HEK293 (cell line): Measurements from ENCODE around the gene SPATA24.

Experiments used
- CTCF ChIA-PET: fragments of 350-600 bp; formaldehyde crosslinking; extraction: SDS; loops from one replicate; lab custom pipeline; 2021; ENCODE audit warnings: antibody characterized with exemption; lab: Yijun Ruan, JAX
- POLR2A ChIA-PET: fragments of 300-600 bp; formaldehyde crosslinking; extraction: SDS; loops from one replicate; lab custom pipeline; 2020; ENCODE audit warnings: antibody characterized with exemption, inconsistent platforms; lab: Yijun Ruan, JAX
- H3K27ac ChIP-seq: fragments of 200-500 bp; sonication (Bioruptor generic); 2 replicates; pipeline ENCODE4 v1.5.1; 2014; ENCODE audit warnings: low read depth, low read length, control low read depth, inconsistent platforms; ENCODE audit errors: extremely low read depth
- H3K36me3 ChIP-seq, 2 experiments: fragments of 200-500 bp in 1 of 2; sonication (Bioruptor generic) in 1 of 2; 1 replicate in 1 of 2; 2 replicates in 1 of 2; pipeline ENCODE4 v1.5.1; 2014 to 2017; ENCODE audit warnings: inconsistent platforms in 2 of 2, low read length in 2 of 2; ENCODE audit not compliant: control insufficient read depth in 2 of 2, insufficient read depth in 1 of 2
- H3K4me1 ChIP-seq: fragments of 200-500 bp; sonication (Bioruptor generic); 2 replicates; pipeline ENCODE4 v1.5.1; 2014; ENCODE audit warnings: mild to moderate bottlenecking, low read length, inconsistent platforms; ENCODE audit not compliant: control insufficient read depth, insufficient read depth
- H3K4me3 ChIP-seq: 2 replicates; pipeline ENCODE4 v1.5.1; 2011; ENCODE audit warnings: low read depth, mild to moderate bottlenecking, control low read depth, low read length, moderate library complexity
- H3K9me3 ChIP-seq: fragments of 200-500 bp; sonication (Bioruptor generic); 2 replicates; pipeline ENCODE4 v1.5.1; 2014; ENCODE audit warnings: low read depth, low read length, inconsistent platforms; ENCODE audit not compliant: control insufficient read depth, insufficient read depth
- FEZF1 ChIP-seq: fragments of 450-650 bp; formaldehyde crosslinking; IDR thresholded peaks from 2 replicates; pipeline ENCODE4 v1.5.1; 2016; ENCODE audit warnings: missing biosample characterization, missing genetic modification characterization
- GLIS1 ChIP-seq: fragments of 450-650 bp; formaldehyde crosslinking; IDR thresholded peaks from 2 replicates; pipeline ENCODE4 v1.5.1; 2016; ENCODE audit warnings: missing biosample characterization, missing genetic modification characterization
- KLF10 ChIP-seq: fragments of 450-650 bp; IDR thresholded peaks from 2 replicates; pipeline ENCODE4 v1.5.1; 2018; ENCODE audit warnings: missing biosample characterization, mild to moderate bottlenecking, missing genetic modification characterization
- MZF1 ChIP-seq: fragments of 450-650 bp; formaldehyde crosslinking; IDR thresholded peaks from 2 replicates; pipeline ENCODE4 v1.5.1; 2017; ENCODE audit warnings: missing biosample characterization, missing genetic modification characterization, borderline replicate concordance
- PRDM1 ChIP-seq: fragments of 450-650 bp; formaldehyde crosslinking; IDR thresholded peaks from 2 replicates; pipeline ENCODE4; 2016; ENCODE audit warnings: missing biosample characterization, missing genetic modification characterization
- ZBTB10 ChIP-seq: fragments of 450-650 bp; formaldehyde crosslinking; IDR thresholded peaks from 2 replicates; pipeline ENCODE4 v1.5.1; 2016; ENCODE audit warnings: missing biosample characterization, missing genetic modification characterization
- ZBTB7A ChIP-seq: fragments of 450-650 bp; formaldehyde crosslinking; IDR thresholded peaks from 2 replicates; pipeline ENCODE4 v1.5.1; 2016; ENCODE audit warnings: low read depth, missing biosample characterization, missing genetic modification characterization
- ZBTB8A ChIP-seq: fragments of 450-650 bp; formaldehyde crosslinking; IDR thresholded peaks from 2 replicates; pipeline ENCODE4 v1.5.1; 2016; ENCODE audit warnings: missing biosample characterization, missing genetic modification characterization
- ZEB2 ChIP-seq: fragments of 450-650 bp; formaldehyde crosslinking; IDR thresholded peaks from 2 replicates; pipeline ENCODE4 v1.5.1; 2016; ENCODE audit warnings: missing biosample characterization, missing genetic modification characterization
- ZFP3 ChIP-seq: fragments of 450-650 bp; formaldehyde crosslinking; IDR thresholded peaks from 2 replicates; pipeline ENCODE4 v1.5.1; 2016; ENCODE audit warnings: low read depth, missing biosample characterization, missing genetic modification characterization
- ZNF121 ChIP-seq: fragments of 450-650 bp; formaldehyde crosslinking; IDR thresholded peaks from 2 replicates; pipeline ENCODE4 v1.5.1; 2016; ENCODE audit warnings: missing biosample characterization, missing genetic modification characterization
- ZNF169 ChIP-seq: fragments of 450-650 bp; formaldehyde crosslinking; IDR thresholded peaks from 2 replicates; pipeline ENCODE4 v1.5.1; 2016; ENCODE audit warnings: missing biosample characterization, missing genetic modification characterization
- ZNF175 ChIP-seq: fragments of 450-650 bp; formaldehyde crosslinking; IDR thresholded peaks from 2 replicates; pipeline ENCODE4 v1.5.1; 2016; ENCODE audit warnings: missing biosample characterization, missing genetic modification characterization
- ZNF211 ChIP-seq: fragments of 450-650 bp; formaldehyde crosslinking; IDR thresholded peaks from 2 replicates; pipeline ENCODE4 v1.5.1; 2016; ENCODE audit warnings: low read depth, missing biosample characterization, missing genetic modification characterization
- ZNF223 ChIP-seq: fragments of 450-650 bp; formaldehyde crosslinking; IDR thresholded peaks from 2 replicates; pipeline ENCODE4 v1.5.1; 2016; ENCODE audit warnings: missing biosample characterization, missing genetic modification characterization
- ZNF324 ChIP-seq: fragments of 450-650 bp; formaldehyde crosslinking; IDR thresholded peaks from 2 replicates; pipeline ENCODE4 v1.5.1; 2016; ENCODE audit warnings: missing biosample characterization, missing genetic modification characterization
- ZNF362 ChIP-seq: fragments of 450-650 bp; formaldehyde crosslinking; IDR thresholded peaks from 2 replicates; pipeline ENCODE4 v1.5.1; 2016; ENCODE audit warnings: missing biosample characterization, missing genetic modification characterization
- ZNF473 ChIP-seq: fragments of 450-650 bp; formaldehyde crosslinking; IDR thresholded peaks from 2 replicates; pipeline ENCODE4 v1.5.1; 2017; ENCODE audit warnings: missing biosample characterization, missing genetic modification characterization
- ZNF610 ChIP-seq: fragments of 450-650 bp; formaldehyde crosslinking; IDR thresholded peaks from 2 replicates; pipeline ENCODE4 v1.5.1; 2016; ENCODE audit warnings: missing biosample characterization, missing genetic modification characterization, borderline replicate concordance
- ZNF626 ChIP-seq: fragments of 450-650 bp; sonication (Bioruptor Pico); formaldehyde crosslinking; IDR thresholded peaks from 2 replicates; pipeline ENCODE4 v1.5.1; 2018; ENCODE audit warnings: missing biosample characterization, missing genetic modification characterization, inconsistent platforms
- ZNF639 ChIP-seq: fragments of 450-650 bp; formaldehyde crosslinking; IDR thresholded peaks from 2 replicates; pipeline ENCODE4 v1.5.1; 2016; ENCODE audit warnings: missing biosample characterization, missing genetic modification characterization
- ZNF654 ChIP-seq: fragments of 450-650 bp; formaldehyde crosslinking; IDR thresholded peaks from 2 replicates; pipeline ENCODE4 v1.5.1; 2016; ENCODE audit warnings: low read depth, missing biosample characterization, missing genetic modification characterization
- ZNF747 ChIP-seq: fragments of 450-650 bp; formaldehyde crosslinking; IDR thresholded peaks from 2 replicates; pipeline ENCODE4 v1.5.1; 2016; ENCODE audit warnings: missing biosample characterization, missing genetic modification characterization
- ZNF830 ChIP-seq: fragments of 450-650 bp; IDR thresholded peaks from 2 replicates; pipeline ENCODE4 v1.5.0; 2018; ENCODE audit warnings: missing biosample characterization, missing genetic modification characterization, low read depth, mild to moderate bottlenecking, moderate library complexity
- ZXDB ChIP-seq: fragments of 450-650 bp; formaldehyde crosslinking; IDR thresholded peaks from 2 replicates; pipeline ENCODE4 v1.5.1; 2016; ENCODE audit warnings: missing biosample characterization, missing genetic modification characterization

Gene SPATA24

GRCh38 chr5:139364466-139364865 is 39.4 kb downstream of the SPATA24 start:
- ChIA-PET CTCF (interaction anchor here (1.0 kb wide), 1 partner anchor 44 kb away, joined by 5 read pairs; no protein-coding TSS in a partner anchor), POLR2A (interaction anchor here (1.1 to 2.2 kb wide), 3 partner anchors 21 to 27 kb away, joined by 3 to 5 read pairs (median 4); partner anchors contain the start of gene PAIP2)
- Histone ChIP-seq H3K4me1 (no peaks in the 10 kb centered on the region), H3K4me3 (no peak overlapping the region), H3K27ac (no peak overlapping the region), H3K36me3 (peaks cover 55 to 71% of the 10 kb centered on the region in 2 experiments), H3K9me3 (no peaks in the 10 kb centered on the region)
- TF ChIP-seq ZFP3 (tag by site-specific recombination) (no peak), ZNF747 (tag by site-specific recombination) (no peak), ZNF175 (tag by site-specific recombination) (no peak), ZNF223 (no peak), ZBTB7A (no peak), KLF10 (tag by site-specific recombination) (no peak), MZF1 (no peak), ZNF169 (no peak), ZNF639 (tag by site-specific recombination) (no peak), ZNF324 (tag by site-specific recombination) (no peak), ZEB2 (tag by site-specific recombination) (no peak)

GRCh38 chr5:139363937-139364336 is 40.0 kb downstream of the SPATA24 start:
- CTCF ChIA-PET = no interaction called here
- Histone ChIP-seq H3K4me3 (no peak overlapping the region), H3K27ac (no peak overlapping the region), H3K4me1 (no peaks in the 10 kb centered on the region), H3K36me3 (peaks cover 50 to 71% of the 10 kb centered on the region in 2 experiments), H3K9me3 (no peaks in the 10 kb centered on the region)
- POLR2A ChIA-PET = interaction anchor here (1.1 to 2.0 kb wide), 2 partner anchors 20 to 27 kb away, joined by 3 to 4 read pairs; no protein-coding TSS in a partner anchor
- no peak for TF ChIP-seq ZXDB

GRCh38 chr5:139361835-139362429 is 42.0 kb downstream of the SPATA24 start:
- H3K4me1 ChIP-seq = no peaks in the 10 kb centered on the region
- peak; percentile 24; the same call in 1 of the 2 replicates for TF ChIP-seq PRDM1
- TF ChIP-seq ZNF362 = peak; percentile 33; the same call in 1 of the 2 replicates
- TF ChIP-seq ZNF211 (tag by site-specific recombination) = no peak
- ChIA-PET POLR2A (interaction anchor here (0.6 to 0.7 kb wide), 3 partner anchors 199 to 613 kb away, joined by 4 to 5 read pairs (median 5); partner anchors contain the start of gene UBE2D2), CTCF (interaction anchor here (0.7 kb wide), 1 partner anchor 610 kb away, joined by 5 read pairs; no protein-coding TSS in a partner anchor)
- H3K4me3 ChIP-seq = no peak overlapping the region
- no peak overlapping the region for H3K27ac ChIP-seq
- H3K36me3 ChIP-seq = peaks cover 47 to 71% of the 10 kb centered on the region in 2 experiments
- H3K9me3 ChIP-seq = no peaks in the 10 kb centered on the region

GRCh38 chr5:139360384-139360783 is 43.5 kb downstream of the SPATA24 start:
- POLR2A ChIA-PET = no interaction called here
- CTCF ChIA-PET = interaction anchor here (0.6 to 0.7 kb wide), 3 partner anchors 12 to 70 kb away, joined by 3 to 4 read pairs (median 4); no protein-coding TSS in a partner anchor
- no peaks in the 10 kb centered on the region for H3K4me1 ChIP-seq
- TF ChIP-seq ZBTB10 (no peak), ZNF473 (tag by site-specific recombination) (no peak), ZNF830 (no peak), ZNF654 (no peak), ZNF121 (tag by site-specific recombination) (peak; percentile 58; the same call in 1 of the 2 replicates), GLIS1 (tag by site-specific recombination) (peak; percentile 42; the same call in 1 of the 2 replicates), ZNF626 (tag by site-specific recombination) (no peak), ZBTB8A (tag by site-specific recombination) (no peak), FEZF1 (tag by site-specific recombination) (no peak), ZNF211 (tag by site-specific recombination) (no peak), ZNF610 (no peak)
- TF ChIP-seq, all 188 proteins: peak for 2
- H3K27ac ChIP-seq = no peak overlapping the region
- no peaks in the 10 kb centered on the region for H3K9me3 ChIP-seq
- no peak overlapping the region for H3K4me3 ChIP-seq
- H3K36me3 ChIP-seq = peaks cover 32 to 68% of the 10 kb centered on the region in 2 experiments
